RWPE1 (cell line): ENCODE results near the gene GPRASP3.

Experiments used
- CTCF ChIA-PET: fragments of 350-600 bp; sonication (Branson Sonifier 250); formaldehyde crosslinking; extraction: SDS; loops from one replicate; lab custom pipeline; 2021; lab: Yijun Ruan, JAX
- POLR2A ChIA-PET: fragments of 400-600 bp; formaldehyde crosslinking; extraction: SDS; loops from one replicate; lab custom pipeline; 2020; ENCODE audit warnings: antibody characterized with exemption; ENCODE audit not compliant: low non-redundant PET; lab: Yijun Ruan, JAX
- DNase-seq: peaks from one replicate; pipeline ENCODE4 v3.0.0; 2012; ENCODE audit warnings: low spot score
- H3K27ac ChIP-seq: fragments of 450-650 bp; 2 replicates; pipeline ENCODE4 v1.5.1; 2017
- TF ChIP-seq, protein P1 (sequence below): fragments of 450-650 bp; conservative IDR thresholded peaks from 2 replicates; pipeline ENCODE4 v1.5.1; 2017; ENCODE audit warnings: low read depth, mild to moderate bottlenecking

The GPRASP3 gene

DNA sequence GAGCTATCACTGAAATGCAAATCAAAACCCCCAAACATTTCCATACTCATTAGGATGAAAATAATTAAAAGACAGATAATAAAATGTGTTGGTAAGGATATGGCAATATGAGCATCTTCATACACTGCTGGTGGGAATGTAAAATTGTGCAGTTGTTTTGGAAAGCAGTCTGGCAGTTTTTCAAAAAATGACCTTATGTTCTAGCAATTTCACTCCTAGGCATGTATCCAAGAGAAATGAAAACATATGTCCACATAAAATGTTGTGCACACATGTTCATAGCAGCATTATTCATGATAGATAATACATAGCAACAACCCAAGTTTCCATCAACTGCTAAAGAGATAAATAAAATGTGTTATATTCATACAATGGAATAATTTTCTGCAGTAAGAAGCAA is 23.0 kb upstream of the GPRASP3 start:
- ChIA-PET CTCF (no interaction called here), POLR2A (no interaction called here)
- no peak for DNase-seq
- H3K27ac ChIP-seq = no peak overlapping the region
- TF ChIP-seq, protein P1, sequence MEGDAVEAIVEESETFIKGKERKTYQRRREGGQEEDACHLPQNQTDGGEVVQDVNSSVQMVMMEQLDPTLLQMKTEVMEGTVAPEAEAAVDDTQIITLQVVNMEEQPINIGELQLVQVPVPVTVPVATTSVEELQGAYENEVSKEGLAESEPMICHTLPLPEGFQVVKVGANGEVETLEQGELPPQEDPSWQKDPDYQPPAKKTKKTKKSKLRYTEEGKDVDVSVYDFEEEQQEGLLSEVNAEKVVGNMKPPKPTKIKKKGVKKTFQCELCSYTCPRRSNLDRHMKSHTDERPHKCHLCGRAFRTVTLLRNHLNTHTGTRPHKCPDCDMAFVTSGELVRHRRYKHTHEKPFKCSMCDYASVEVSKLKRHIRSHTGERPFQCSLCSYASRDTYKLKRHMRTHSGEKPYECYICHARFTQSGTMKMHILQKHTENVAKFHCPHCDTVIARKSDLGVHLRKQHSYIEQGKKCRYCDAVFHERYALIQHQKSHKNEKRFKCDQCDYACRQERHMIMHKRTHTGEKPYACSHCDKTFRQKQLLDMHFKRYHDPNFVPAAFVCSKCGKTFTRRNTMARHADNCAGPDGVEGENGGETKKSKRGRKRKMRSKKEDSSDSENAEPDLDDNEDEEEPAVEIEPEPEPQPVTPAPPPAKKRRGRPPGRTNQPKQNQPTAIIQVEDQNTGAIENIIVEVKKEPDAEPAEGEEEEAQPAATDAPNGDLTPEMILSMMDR = no peak

DNA sequence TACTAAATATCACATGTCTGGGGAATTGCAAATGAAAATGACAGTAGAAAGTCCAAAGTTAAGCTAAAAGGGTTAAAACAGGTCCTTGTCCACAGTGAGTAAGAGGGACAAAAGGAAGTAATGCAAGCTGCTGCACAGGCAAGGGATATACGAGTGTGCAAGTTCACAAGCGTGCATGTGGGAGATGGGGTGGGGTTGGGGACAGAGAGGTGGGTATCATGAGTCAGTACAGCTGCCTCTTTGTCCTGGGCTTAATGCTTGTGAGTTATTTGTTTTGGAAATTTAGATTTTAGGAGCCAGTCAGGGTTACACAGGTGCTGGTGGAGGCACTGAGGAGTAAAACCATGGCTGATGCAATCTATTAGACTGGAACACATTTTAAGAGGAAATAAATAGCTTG is 11.6 kb upstream of the GPRASP3 start:
- TF ChIP-seq, protein P1 = no peak
- ChIA-PET CTCF (no interaction called here), POLR2A (no interaction called here)
- DNase-seq = no peak
- H3K27ac ChIP-seq = no peak overlapping the region

DNA sequence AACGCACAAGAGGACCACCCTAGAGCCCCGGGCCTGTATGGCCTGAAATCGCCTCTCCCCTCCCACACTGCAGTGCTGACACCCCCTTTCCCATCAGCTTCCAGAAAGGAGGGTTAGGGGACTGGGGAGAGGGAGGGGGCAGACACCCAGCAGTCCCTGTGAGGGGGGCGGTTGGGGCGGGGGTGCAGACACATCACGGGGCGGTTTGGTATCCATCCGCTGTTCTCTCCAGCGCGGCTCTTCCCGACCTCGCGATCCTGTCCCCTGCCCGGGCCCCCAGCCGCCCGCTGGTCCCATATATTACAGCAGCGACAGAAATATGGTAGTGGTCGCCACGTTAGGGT is 8.7 kb upstream of the GPRASP3 start:
- H3K27ac ChIP-seq = no peak overlapping the region
- ChIA-PET POLR2A (no interaction called here), CTCF (no interaction called here)
- TF ChIP-seq, protein P1 = no peak
- DNase-seq = no peak

DNA sequence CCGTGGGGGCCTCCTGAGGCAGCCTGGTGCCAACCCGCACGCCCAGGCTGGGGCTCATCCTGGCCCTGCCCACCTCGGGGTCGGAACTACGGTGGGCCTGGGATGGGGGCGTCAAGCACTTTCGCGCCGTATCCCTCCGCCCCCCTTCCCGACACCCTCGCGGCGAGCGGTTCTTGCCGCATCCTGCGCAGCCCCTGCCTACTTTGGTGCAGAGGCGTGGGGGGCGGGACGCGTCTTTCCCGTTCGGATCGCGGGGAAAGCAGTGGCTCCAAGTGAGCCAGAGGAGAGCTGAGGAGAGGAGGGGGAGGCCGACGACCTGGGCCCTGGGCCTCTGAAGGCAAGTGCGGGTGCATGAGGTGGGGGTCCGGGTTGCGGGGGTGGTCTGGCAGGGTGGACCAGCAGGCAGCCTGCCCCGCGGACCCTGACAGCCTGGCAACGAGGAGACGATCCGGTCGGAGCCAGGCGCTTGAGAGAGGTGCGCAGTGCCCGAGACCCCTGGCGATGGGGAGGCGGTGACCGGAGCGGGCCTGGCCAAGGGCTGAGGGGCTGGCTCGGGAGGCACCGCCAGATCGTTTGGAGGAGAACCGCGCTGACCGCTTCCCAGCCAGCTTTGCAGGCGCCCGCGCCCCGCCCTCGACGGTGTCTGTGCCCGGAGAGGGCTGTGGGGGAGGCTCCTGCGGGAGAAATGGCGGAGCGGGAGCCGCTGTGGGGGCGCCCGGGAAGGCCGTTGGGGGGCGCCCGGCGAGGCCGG is 8.2 kb upstream of the GPRASP3 start, which contains the start of gene GPRASP2:
Gene GPRASP2, plus strand, starts transcription at position 233 of the 751 bp plus-strand sequence. CDS start 2,422 bp downstream, outside the sequence.
- no peak within 1 kb of the TSS; the same call in 1 of the 2 replicates for H3K27ac ChIP-seq
- CTCF ChIA-PET = no interaction called here
- no peak for DNase-seq
- POLR2A ChIA-PET = no interaction called here
- TF ChIP-seq, protein P1 = no peak

DNA sequence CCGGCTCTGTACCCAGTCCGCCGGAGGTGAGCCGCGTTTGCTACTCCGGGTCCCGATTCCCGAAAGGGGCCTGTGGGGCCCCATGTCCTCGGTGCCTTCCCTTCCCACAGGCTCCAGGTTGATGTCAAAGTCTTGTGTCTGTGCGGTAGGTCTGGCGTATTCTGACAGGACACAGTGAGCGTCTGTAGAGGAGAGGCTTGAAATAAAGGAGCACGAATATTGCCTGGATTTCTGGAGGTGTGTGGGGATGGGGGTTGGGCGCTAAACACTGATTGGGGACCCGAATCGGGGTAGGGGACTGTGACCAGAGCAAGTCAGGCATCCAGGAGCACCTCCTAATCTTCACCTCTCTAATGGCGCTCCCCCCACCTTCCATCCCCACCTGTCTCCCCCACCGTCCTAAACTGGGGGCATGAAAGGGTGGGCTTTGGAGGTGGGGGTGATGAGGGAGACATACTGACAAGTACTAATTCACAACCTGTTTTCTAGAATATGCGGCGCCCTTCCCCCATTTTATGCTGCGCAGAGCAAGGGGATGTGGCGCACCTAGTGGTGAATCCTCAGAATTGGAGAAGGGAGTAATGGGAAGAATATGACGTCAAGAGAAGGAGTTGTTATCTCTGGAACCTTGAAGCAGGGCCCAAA is 7.4 kb upstream of the GPRASP3 start:
- CTCF ChIA-PET = no interaction called here
- POLR2A ChIA-PET = no interaction called here
- no peak overlapping the region; the same call in 1 of the 2 replicates for H3K27ac ChIP-seq
- TF ChIP-seq, protein P1 = peak; percentile 61
- peak; percentile 29 for DNase-seq

DNA sequence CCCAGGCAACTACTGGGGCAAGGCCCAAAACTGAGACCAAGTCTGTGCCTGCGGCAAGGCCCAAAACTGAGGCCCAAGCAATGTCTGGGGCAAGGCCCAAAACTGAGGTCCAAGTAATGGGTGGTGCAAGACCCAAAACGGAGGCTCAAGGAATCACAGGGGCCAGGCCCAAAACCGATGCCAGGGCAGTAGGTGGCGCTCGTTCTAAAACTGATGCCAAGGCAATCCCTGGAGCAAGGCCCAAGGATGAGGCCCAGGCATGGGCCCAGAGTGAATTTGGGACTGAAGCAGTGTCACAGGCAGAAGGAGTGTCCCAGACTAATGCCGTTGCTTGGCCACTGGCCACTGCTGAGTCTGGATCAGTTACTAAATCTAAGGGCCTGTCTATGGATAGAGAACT is 5.5 kb upstream of the GPRASP3 start:
- POLR2A ChIA-PET = no interaction called here
- TF ChIP-seq, protein P1 = no peak
- no peak overlapping the region for H3K27ac ChIP-seq
- no peak for DNase-seq
- CTCF ChIA-PET = no interaction called here
